GM23338 (cell line): Measurements from ENCODE around the gene CASR. TPM values are rescaled to one million over a fixed set of nuclear protein-coding genes. Genes with fewer than 3 reads are reported as not detected.

Experiments used
- ATAC-seq: fragments of 200-7000 bp; cut with Tn5 transposase; 3 replicates; pipeline ENCODE4 v1.9.1; 2020
- DNase-seq: peaks from one replicate; pipeline ENCODE4 v3.0.0-alpha.2; 2015; ENCODE audit warnings: low spot score
- H2AFZ ChIP-seq: fragments of 200-600 bp; sonication (generic); 2 replicates; pipeline ENCODE4 v1.8.0; 2016; ENCODE audit warnings: antibody characterized with exemption, mild to moderate bottlenecking, moderate library complexity
- H3F3A ChIP-seq: fragments of 200-600 bp; sonication (generic); replicated peaks from 2 replicates; pipeline ENCODE4 v1.8.0; 2017; ENCODE audit warnings: antibody characterized with exemption, mixed run types, low read depth
- H3K27ac ChIP-seq: fragments of 200-600 bp; sonication (generic); 2 replicates; pipeline ENCODE4 v1.6.1; 2016; ENCODE audit warnings: low read depth
- H3K27me3 ChIP-seq: fragments of 200-600 bp; sonication (generic); 2 replicates; pipeline ENCODE4 v1.8.0; 2016; ENCODE audit warnings: mild to moderate bottlenecking, mixed run types, moderate library complexity; ENCODE audit not compliant: insufficient read depth
- H3K36me3 ChIP-seq: fragments of 200-600 bp; sonication (generic); 2 replicates; pipeline ENCODE4 v1.8.0; 2016; ENCODE audit warnings: mild to moderate bottlenecking; ENCODE audit not compliant: insufficient read depth
- H3K4me1 ChIP-seq: fragments of 200-600 bp; sonication (generic); 2 replicates; pipeline ENCODE4 v1.8.0; 2016; ENCODE audit warnings: mild to moderate bottlenecking, moderate library complexity; ENCODE audit not compliant: insufficient read depth
- H3K4me2 ChIP-seq: fragments of 200-600 bp; sonication (generic); 2 replicates; pipeline ENCODE4 v1.7.1; 2017; ENCODE audit warnings: mixed run types
- H3K4me3 ChIP-seq: fragments of 200-600 bp; sonication (generic); 2 replicates; pipeline ENCODE4 v1.6.1; 2016; ENCODE audit warnings: mixed run types
- H3K79me2 ChIP-seq: fragments of 200-600 bp; sonication (generic); replicated peaks from 2 replicates; pipeline ENCODE4 v1.8.0; 2017; ENCODE audit warnings: mild to moderate bottlenecking; ENCODE audit not compliant: insufficient read depth
- H3K9me2 ChIP-seq: fragments of 200-600 bp; sonication (generic); 2 replicates; pipeline ENCODE4 v1.8.0; 2017; ENCODE audit not compliant: insufficient read depth
- H4K20me1 ChIP-seq: fragments of 200-600 bp; sonication (generic); replicated peaks from 2 replicates; pipeline ENCODE4 v1.8.0; 2017; ENCODE audit warnings: mild to moderate bottlenecking; ENCODE audit not compliant: insufficient read depth
- H3K27ac Mint-ChIP-seq: 2 replicates; pipeline ENCODE4 v1.8.0; 2020; ENCODE audit warnings: inconsistent platforms, mild to moderate bottlenecking, moderate library complexity, mixed read lengths
- H3K27me3 Mint-ChIP-seq: 3 replicates; pipeline ENCODE4 v1.8.0; 2022; ENCODE audit warnings: low read depth, mild to moderate bottlenecking, moderate library complexity, mixed read lengths, inconsistent platforms; ENCODE audit not compliant: insufficient read depth, poor library complexity
- H3K36me3 Mint-ChIP-seq: 3 replicates; pipeline ENCODE4 v1.8.0; 2021; ENCODE audit warnings: low read depth, mild to moderate bottlenecking, inconsistent platforms, moderate library complexity, mixed read lengths
- H3K4me1 Mint-ChIP-seq: 3 replicates; pipeline ENCODE4 v1.8.0; 2020; ENCODE audit warnings: mild to moderate bottlenecking, inconsistent platforms, mixed read lengths
- H3K4me3 Mint-ChIP-seq: 3 replicates; pipeline ENCODE4 v1.8.0; 2021; ENCODE audit warnings: moderate library complexity, mild to moderate bottlenecking, inconsistent platforms, mixed read lengths
- H3K9me3 Mint-ChIP-seq: 3 replicates; pipeline ENCODE4 v1.8.0; 2020; ENCODE audit warnings: moderate library complexity, mild to moderate bottlenecking, inconsistent platforms, mixed read lengths
- CREB1 ChIP-seq: fragments of 250-450 bp; sonication (Bioruptor Pico); IDR thresholded peaks from 2 replicates; pipeline ENCODE4 v1.5.0; 2020; ENCODE audit warnings: low read depth, mild to moderate bottlenecking, moderate library complexity
- CTCF ChIP-seq, 2 experiments: fragments of 200-600 bp in 1 of 2; sonication (generic) in 1 of 2; conservative IDR thresholded peaks; 2 replicates each; pipeline versions ENCODE4 v1.5.1 to v1.6.1; 2016 to 2017; ENCODE audit warnings: antibody characterized with exemption in 2 of 2, low read depth in 2 of 2, mild to moderate bottlenecking in 2 of 2, moderate library complexity in 1 of 2
- EZH2 ChIP-seq: fragments of 200-600 bp; sonication (generic); IDR thresholded peaks from one replicate; pipeline ENCODE4 v1.8.0; 2017; ENCODE audit warnings: antibody characterized with exemption, mild to moderate bottlenecking, low read depth; ENCODE audit not compliant: unreplicated experiment
- EZH2phosphoT487 ChIP-seq: fragments of 200-600 bp; sonication (generic); IDR thresholded peaks from one replicate; pipeline ENCODE4 v1.8.1; 2018; ENCODE audit warnings: antibody characterized with exemption; ENCODE audit not compliant: unreplicated experiment
- JUNB ChIP-seq: IDR thresholded peaks from one replicate; pipeline ENCODE4 v1.6.1; 2016; ENCODE audit warnings: antibody characterized with exemption; ENCODE audit not compliant: unreplicated experiment
- NANOG ChIP-seq: IDR thresholded peaks from 2 replicates; pipeline ENCODE4 v1.6.1; 2016; ENCODE audit warnings: antibody characterized with exemption, borderline replicate concordance
- POLR2AphosphoS5 ChIP-seq: IDR thresholded peaks from 2 replicates; pipeline ENCODE4 v1.6.1; 2016; ENCODE audit warnings: antibody characterized with exemption, low read depth
- REST ChIP-seq: IDR thresholded peaks from one replicate; pipeline ENCODE4 v1.6.1; 2018; ENCODE audit warnings: antibody characterized with exemption; ENCODE audit not compliant: unreplicated experiment
- STAT1 ChIP-seq: IDR thresholded peaks from one replicate; pipeline ENCODE4 v1.6.1; 2016; ENCODE audit warnings: antibody characterized with exemption; ENCODE audit not compliant: unreplicated experiment
- ZNF114 ChIP-seq: fragments of 250-450 bp; sonication (Bioruptor Pico); IDR thresholded peaks from 2 replicates; pipeline ENCODE4 v1.5.0; 2020; ENCODE audit warnings: mild to moderate bottlenecking, moderate library complexity
- ZNF331 ChIP-seq: fragments of 250-450 bp; sonication (Bioruptor Pico); IDR thresholded peaks from 2 replicates; pipeline ENCODE4 v1.5.0; 2020; ENCODE audit warnings: low read depth, mild to moderate bottlenecking, moderate library complexity
- ZNF462 ChIP-seq: fragments of 250-450 bp; sonication (Bioruptor Pico); IDR thresholded peaks from 2 replicates; pipeline ENCODE4 v1.5.0; 2020; ENCODE audit warnings: mild to moderate bottlenecking, moderate library complexity
- polyA plus RNA-seq: library from polyadenylated mRNA; unstranded; fragments of >200 nt; fragmentation: Nextera tagmentation; extraction: Ambion mirVana; gene quantifications from 2 replicates; pipeline ENCODE4 v1.2.1, GENCODE V29; 2016
- total RNA-seq: library from RNA; depleted of rRNA; stranded (reverse); fragments of >200 nt; shearing (Covaris generic); gene quantifications from 2 replicates; pipeline ENCODE4 v1.2.3, GENCODE V29; 2014

The CASR gene
- total and polyA plus RNA-seq, 2 experiments from 2014 or later: 0.08 to 0.56 TPM

GRCh38 chr3:122189357-122189756 lies 5.9 kb downstream of the CASR start (continued):
- TF ChIP-seq CTCF (conservative IDR thresholded peaks at IDR 0.05; ENCODE audit: low read depth in 2 of 2): no peak
- TF ChIP-seq EZH2phosphoT487: no peak

GRCh38 chr3:122190525-122190924 lies 7.1 kb downstream of the CASR start:
- Histone ChIP-seq H3F3A (no peaks in the 10 kb centered on the region), H3K36me3 (no peaks in the 10 kb centered on the region), H3K9me2 (no peaks in the 10 kb centered on the region), H3K27me3 (peaks cover 19% of the 10 kb centered on the region), H3K4me1 (no peaks in the 10 kb centered on the region), H4K20me1 (no peaks in the 10 kb centered on the region), H3K4me3 (no peak overlapping the region), H2AFZ (no peak overlapping the region), H3K4me2 (no peak overlapping the region), H3K27ac (no peak overlapping the region), H3K79me2 (no peaks in the 10 kb centered on the region)
- no peak for DNase-seq
- Mint-ChIP-seq H3K9me3 (no peaks in the 10 kb centered on the region), H3K27ac (no peak overlapping the region), H3K36me3 (no peaks in the 10 kb centered on the region), H3K4me3 (no peak overlapping the region), H3K27me3 (peaks cover 1% of the 10 kb centered on the region), H3K4me1 (no peaks in the 10 kb centered on the region)
- no peak for ATAC-seq
- TF ChIP-seq NANOG (no peak), EZH2 (no peak), CTCF (conservative IDR thresholded peaks at IDR 0.05; ENCODE audit: low read depth in 2 of 2) (no peak), STAT1 (no peak), EZH2phosphoT487 (no peak), CREB1 (CRISPR knock-in tag) (no peak), JUNB (no peak), POLR2AphosphoS5 (no peak), ZNF114 (CRISPR knock-in tag) (no peak), ZNF462 (no peak), ZNF331 (CRISPR knock-in tag) (no peak), REST (no peak)
